ENCODE results near the gene NLGN1.

Gene NLGN1

GRCh38 chr3:173892547-173892946, 495.0 kb downstream of the NLGN1 start:
- TF ChIP-seq REST (IDR thresholded peaks at IDR 0.05; ENCODE audit: insufficient read depth in 1 of 2, low read depth in 2 of 2, low read length in 2 of 2) (no peak), POLR2AphosphoS5 (IDR thresholded peaks at IDR 0.05; ENCODE audit: low read depth, low read length) (no peak), TAF1 (IDR thresholded peaks at IDR 0.05; ENCODE audit: borderline replicate concordance, insufficient read depth, low read length) (no peak), SIN3A (IDR thresholded peaks at IDR 0.05; ENCODE audit: borderline replicate concordance, insufficient read depth, low read length) (no peak), FOXP2 (optimal IDR thresholded peaks at IDR 0.05; ENCODE audit: borderline replicate concordance, extremely low read depth, extremely low read length, insufficient read depth) (no peak)

- TF ChIP-seq POLR2AphosphoS5 (IDR thresholded peaks at IDR 0.05; ENCODE audit: low read depth, low read length) (no peak), SIN3A (IDR thresholded peaks at IDR 0.05; ENCODE audit: borderline replicate concordance, insufficient read depth, low read length) (no peak), REST (IDR thresholded peaks at IDR 0.05; ENCODE audit: insufficient read depth in 1 of 2, low read depth in 2 of 2, low read length in 2 of 2) (no peak), FOXP2 (optimal IDR thresholded peaks at IDR 0.05; ENCODE audit: borderline replicate concordance, extremely low read depth, extremely low read length, insufficient read depth) (no peak), TAF1 (IDR thresholded peaks at IDR 0.05; ENCODE audit: borderline replicate concordance, insufficient read depth, low read length) (no peak)
Measured at GRCh38 chr3:173893066-173893465, 495.5 kb downstream of the NLGN1 start.

GRCh38 chr3:173893835-173894234, 496.3 kb downstream of the NLGN1 start:
- TF ChIP-seq TAF1 (IDR thresholded peaks at IDR 0.05; ENCODE audit: borderline replicate concordance, insufficient read depth, low read length) (no peak), REST (IDR thresholded peaks at IDR 0.05; ENCODE audit: insufficient read depth in 1 of 2, low read depth in 2 of 2, low read length in 2 of 2) (no peak), POLR2AphosphoS5 (IDR thresholded peaks at IDR 0.05; ENCODE audit: low read depth, low read length) (no peak), FOXP2 (optimal IDR thresholded peaks at IDR 0.05; ENCODE audit: borderline replicate concordance, extremely low read depth, extremely low read length, insufficient read depth) (no peak), SIN3A (IDR thresholded peaks at IDR 0.05; ENCODE audit: borderline replicate concordance, insufficient read depth, low read length) (no peak)

GRCh38 chr3:173897631-173898030, 500.1 kb downstream of the NLGN1 start:
- TF ChIP-seq FOXP2 (optimal IDR thresholded peaks at IDR 0.05; ENCODE audit: borderline replicate concordance, extremely low read depth, extremely low read length, insufficient read depth), result no peak
- TF ChIP-seq TAF1 (IDR thresholded peaks at IDR 0.05; ENCODE audit: borderline replicate concordance, insufficient read depth, low read length), result no peak
- TF ChIP-seq POLR2AphosphoS5 (IDR thresholded peaks at IDR 0.05; ENCODE audit: low read depth, low read length), result no peak
- TF ChIP-seq REST (IDR thresholded peaks at IDR 0.05; ENCODE audit: insufficient read depth in 1 of 2, low read depth in 2 of 2, low read length in 2 of 2), result no peak
- no peak for TF ChIP-seq SIN3A (IDR thresholded peaks at IDR 0.05; ENCODE audit: borderline replicate concordance, insufficient read depth, low read length)

GRCh38 chr3:173901649-173902048, 504.1 kb downstream of the NLGN1 start:
- no peak for TF ChIP-seq REST (IDR thresholded peaks at IDR 0.05; ENCODE audit: insufficient read depth in 1 of 2, low read depth in 2 of 2, low read length in 2 of 2)
- TF ChIP-seq POLR2AphosphoS5 (IDR thresholded peaks at IDR 0.05; ENCODE audit: low read depth, low read length), result no peak
- no peak for TF ChIP-seq TAF1 (IDR thresholded peaks at IDR 0.05; ENCODE audit: borderline replicate concordance, insufficient read depth, low read length)
